Left ventricle myocardium inferior (tissue), 1 donor: Measurements from ENCODE around the gene FOXD4L3. TPM values are rescaled to one million over a fixed set of nuclear protein-coding genes. Genes with fewer than 3 reads are reported as not detected.
"Not testable (repeated sequence)": the region's sequence is repeated elsewhere in the genome, so short reads cannot be mapped to it uniquely, and the experiment has no call there.

Experiments
- DNase-seq: peaks from one replicate; pipeline ENCODE4 v3.0.0-alpha.2; 2020
- H3K27ac ChIP-seq: fragments of 200-600 bp; replicated peaks from 2 replicates; pipeline ENCODE4 v1.8.0; 2021
- H3K27me3 ChIP-seq: fragments of 200-600 bp; 2 replicates; pipeline ENCODE4 v1.8.0; 2021; ENCODE audit warnings: low read depth
- H3K36me3 ChIP-seq: fragments of 200-600 bp; 2 replicates; pipeline ENCODE4 v1.8.0; 2021
- H3K4me1 ChIP-seq: fragments of 200-600 bp; 2 replicates; pipeline ENCODE4 v1.8.0; 2021
- H3K4me3 ChIP-seq: fragments of 200-600 bp; 2 replicates; pipeline ENCODE4 v1.8.0; 2021; ENCODE audit warnings: mild to moderate bottlenecking, moderate library complexity
- H3K9me3 ChIP-seq: fragments of 200-600 bp; replicated peaks from 2 replicates; pipeline ENCODE4 v1.8.0; 2021
- CTCF ChIP-seq: fragments of 200-600 bp; IDR thresholded peaks from 2 replicates; pipeline ENCODE4 v1.8.0; 2021; ENCODE audit warnings: antibody characterized with exemption, mild to moderate bottlenecking, borderline replicate concordance
- intact Hi-C: fragments of 100-400 bp; cut with micrococcal nuclease; formaldehyde crosslinking; loops from one replicate; pipeline ENCODE4 v1.11.0; 2022
- total RNA-seq: library from RNA; stranded (reverse); fragmentation: NEBNext Ultra II Directional; extraction: Animal tissue kit (Norgen Biotek cat#: 25700); gene quantifications from one replicate; pipeline ENCODE4 v1.2.1, GENCODE V29; 2021
- donor health status: DM: no; HTN: yes; CAD: no; lungs with severe emphysema.

Gene FOXD4L3
- total RNA-seq, 1 donor from 2014 or later, result not detected

GRCh38 chr9:68330531-68331173 lies 28.0 kb downstream of the FOXD4L3 start:
- intact Hi-C loops, H3K9me3 ChIP-seq, H3K4me1 ChIP-seq, H3K4me3 ChIP-seq, H3K27ac ChIP-seq, H3K27me3 ChIP-seq, DNase-seq, H3K36me3 ChIP-seq: not testable (repeated sequence)

GRCh38 chr9:68332122-68332521 lies 29.5 kb downstream of the FOXD4L3 start:
- H3K9me3 ChIP-seq, H3K27me3 ChIP-seq, intact Hi-C loops: not testable (repeated sequence)

GRCh38 chr9:68335935-68336334 lies 33.3 kb downstream of the FOXD4L3 start:
- DNase-seq, H3K27ac ChIP-seq, H3K4me3 ChIP-seq, H3K36me3 ChIP-seq, H3K27me3 ChIP-seq, H3K4me1 ChIP-seq, intact Hi-C loops, H3K9me3 ChIP-seq: not testable (repeated sequence)

More at GRCh38 chr9:68332122-68332521, 29.5 kb downstream of the FOXD4L3 start:
- not testable (repeated sequence) for H3K4me1 ChIP-seq, H3K36me3 ChIP-seq, DNase-seq, H3K27ac ChIP-seq, H3K4me3 ChIP-seq

GRCh38 chr9:68336639-68337339 lies 34.1 kb downstream of the FOXD4L3 start:
- H3K4me1 ChIP-seq, H3K27ac ChIP-seq, DNase-seq, H3K4me3 ChIP-seq, H3K36me3 ChIP-seq, H3K27me3 ChIP-seq, H3K9me3 ChIP-seq, intact Hi-C loops: not testable (repeated sequence)

- H3K27ac ChIP-seq, H3K4me1 ChIP-seq, DNase-seq, H3K36me3 ChIP-seq, intact Hi-C loops, H3K4me3 ChIP-seq, H3K27me3 ChIP-seq, H3K9me3 ChIP-seq: not testable (repeated sequence)
Observed at GRCh38 chr9:68338000-68338399, 35.3 kb downstream of the FOXD4L3 start.

GRCh38 chr9:68342265-68343025 lies 39.8 kb downstream of the FOXD4L3 start:
- peak; percentile 47 for TF ChIP-seq CTCF
- H3K27me3 ChIP-seq, DNase-seq, intact Hi-C loops, H3K9me3 ChIP-seq, H3K4me3 ChIP-seq, H3K27ac ChIP-seq, H3K4me1 ChIP-seq, H3K36me3 ChIP-seq: not testable (repeated sequence)

GRCh38 chr9:68343242-68343641 lies 40.6 kb downstream of the FOXD4L3 start:
- intact Hi-C loops, DNase-seq, H3K4me1 ChIP-seq, H3K27ac ChIP-seq, H3K27me3 ChIP-seq, H3K9me3 ChIP-seq, H3K4me3 ChIP-seq, H3K36me3 ChIP-seq: not testable (repeated sequence)

- H3K36me3 ChIP-seq, H3K4me1 ChIP-seq, H3K9me3 ChIP-seq, H3K27ac ChIP-seq, H3K4me3 ChIP-seq, intact Hi-C loops, DNase-seq, H3K27me3 ChIP-seq: not testable (repeated sequence)
Observed at GRCh38 chr9:68343992-68344391, 41.3 kb downstream of the FOXD4L3 start.

GRCh38 chr9:68351689-68352088 lies 49.0 kb downstream of the FOXD4L3 start:
- H3K9me3 ChIP-seq, H3K4me3 ChIP-seq, H3K27ac ChIP-seq, H3K4me1 ChIP-seq, DNase-seq, H3K36me3 ChIP-seq, H3K27me3 ChIP-seq, intact Hi-C loops: not testable (repeated sequence)

Other genes with a start within 250 kb of the FOXD4L3 start
- gene ZNG1C, start 60.9 kb upstream of the FOXD4L3 start, total RNA-seq, result 11.9 TPM
- 190 TPM for gene PGM5, start 53.7 kb downstream of the FOXD4L3 start, total RNA-seq
- not detected for gene TMEM252, start 238.0 kb downstream of the FOXD4L3 start, total RNA-seq